Measurements from ENCODE around the gene RFFL. TPM values are rescaled to one million over a fixed set of nuclear protein-coding genes. Genes with fewer than 3 reads are reported as not detected.

RFFL gene
- total RNA-seq, 1 experiment from 2014 or later = 22.0 TPM

DNA sequence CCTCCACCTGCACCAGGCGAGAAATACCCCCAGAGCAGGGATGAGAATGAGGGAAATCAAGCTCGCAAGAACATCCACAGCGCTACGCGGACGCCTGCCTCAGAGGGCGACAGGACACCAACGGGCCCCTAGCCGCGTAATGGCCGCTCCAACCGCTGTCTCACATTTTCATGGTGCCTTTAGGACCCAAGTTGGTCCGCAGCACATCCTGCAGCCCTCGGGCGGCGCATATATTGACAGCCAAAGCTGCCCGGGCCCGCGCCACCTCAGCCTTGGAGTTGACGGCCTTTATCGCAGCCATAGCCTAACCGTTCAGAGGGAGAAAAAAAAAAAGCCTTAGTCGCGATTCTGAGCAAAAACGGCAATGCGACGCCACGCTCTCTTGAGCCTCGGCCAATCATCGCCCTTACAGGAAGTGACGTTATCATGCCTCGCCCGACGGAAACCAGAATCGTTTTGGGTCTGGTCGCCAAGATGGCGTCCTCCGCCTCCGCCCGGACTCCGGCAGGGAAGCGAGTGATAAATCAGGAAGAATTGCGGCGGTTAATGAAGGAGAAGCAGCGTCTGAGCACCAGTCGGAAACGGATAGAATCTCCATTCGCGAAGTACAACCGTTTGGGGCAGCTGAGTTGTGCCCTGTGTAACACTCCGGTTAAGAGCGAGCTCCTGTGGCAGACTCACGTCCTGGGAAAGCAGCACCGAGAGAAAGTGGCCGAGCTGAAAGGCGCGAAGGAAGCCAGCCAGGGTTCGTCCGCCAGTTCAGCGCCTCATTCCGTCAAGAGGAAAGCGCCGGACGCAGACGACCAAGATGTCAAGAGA lies 102.2 kb downstream of the RFFL start, which contains the start of the genes CCT6B and ZNF830:
Gene CCT6B (minus strand): TSS at position 368 of the 819 bp plus-strand sequence. CDS start 67 bp downstream, at position 301.
Gene ZNF830 (plus strand): TSS at position 448 of the 819 bp plus-strand sequence. CDS start 27 bp downstream, at position 475.
- TF ChIP-seq, protein P1, sequence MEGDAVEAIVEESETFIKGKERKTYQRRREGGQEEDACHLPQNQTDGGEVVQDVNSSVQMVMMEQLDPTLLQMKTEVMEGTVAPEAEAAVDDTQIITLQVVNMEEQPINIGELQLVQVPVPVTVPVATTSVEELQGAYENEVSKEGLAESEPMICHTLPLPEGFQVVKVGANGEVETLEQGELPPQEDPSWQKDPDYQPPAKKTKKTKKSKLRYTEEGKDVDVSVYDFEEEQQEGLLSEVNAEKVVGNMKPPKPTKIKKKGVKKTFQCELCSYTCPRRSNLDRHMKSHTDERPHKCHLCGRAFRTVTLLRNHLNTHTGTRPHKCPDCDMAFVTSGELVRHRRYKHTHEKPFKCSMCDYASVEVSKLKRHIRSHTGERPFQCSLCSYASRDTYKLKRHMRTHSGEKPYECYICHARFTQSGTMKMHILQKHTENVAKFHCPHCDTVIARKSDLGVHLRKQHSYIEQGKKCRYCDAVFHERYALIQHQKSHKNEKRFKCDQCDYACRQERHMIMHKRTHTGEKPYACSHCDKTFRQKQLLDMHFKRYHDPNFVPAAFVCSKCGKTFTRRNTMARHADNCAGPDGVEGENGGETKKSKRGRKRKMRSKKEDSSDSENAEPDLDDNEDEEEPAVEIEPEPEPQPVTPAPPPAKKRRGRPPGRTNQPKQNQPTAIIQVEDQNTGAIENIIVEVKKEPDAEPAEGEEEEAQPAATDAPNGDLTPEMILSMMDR (IDR thresholded peaks at IDR 0.05; ENCODE audit: unreplicated experiment) = no peak
- H3K27ac Mint-ChIP-seq (ENCODE audit: low read depth, unreplicated experiment) = peak within 1 kb of the TSS; percentile 100
- ChIA-PET CTCF (interaction anchor here (0.6 to 1.4 kb wide), 3 partner anchors 158 to 602 kb away, joined by 3 to 5 read pairs (median 4); partner anchors contain the start of gene RAD51D), POLR2A (interaction anchor here (0.6 to 2.7 kb wide), 10 partner anchors 11 to 607 kb away, joined by 3 to 53 read pairs (median 4); partner anchors contain the start of genes LIG3 and SLFN5)
- intact Hi-C loops (cut with micrococcal nuclease) = loop anchor here (1.0 kb wide), 1 partner anchor 20 kb away; no protein-coding TSS in a partner anchor
- no peaks in the 10 kb centered on the region for H3K9me3 Mint-ChIP-seq (ENCODE audit: unreplicated experiment)
- peak; percentile 95 for DNase-seq (ENCODE audit: unreplicated experiment)
- no TSS peak for BruUV-seq (replicated peaks)
- H3K36me3 Mint-ChIP-seq (ENCODE audit: insufficient read depth, unreplicated experiment) = peaks cover 30% of the 10 kb centered on the region
- peaks cover 16% of the 10 kb centered on the region for H3K4me1 Mint-ChIP-seq (ENCODE audit: insufficient read depth, unreplicated experiment)
- H3K4me3 Mint-ChIP-seq (ENCODE audit: unreplicated experiment) = peak within 1 kb of the TSS; percentile 93
- H3K27me3 Mint-ChIP-seq (ENCODE audit: insufficient read depth, unreplicated experiment) = no peaks in the 10 kb centered on the region

DNA sequence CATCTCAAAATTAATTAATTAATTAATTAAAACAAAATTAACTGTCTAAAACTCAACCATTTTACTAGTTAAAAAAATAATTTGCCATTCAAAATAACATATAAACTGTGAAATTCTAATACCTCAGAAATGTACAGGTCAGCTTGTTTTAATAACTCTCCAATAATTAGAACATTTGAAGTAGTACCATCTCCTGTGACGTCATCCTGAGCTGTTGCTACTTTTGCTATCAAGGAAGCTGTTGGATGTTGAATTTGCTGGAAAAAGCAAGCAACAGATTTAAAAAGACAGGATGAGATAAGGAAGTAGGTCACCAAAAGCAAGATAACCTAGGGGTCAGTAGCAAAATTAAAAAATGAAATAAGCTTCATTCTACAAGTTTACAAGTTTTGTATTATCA lies 105.1 kb downstream of the RFFL start:
- Mint-ChIP-seq H3K4me3 (ENCODE audit: unreplicated experiment) (no peak overlapping the region), H3K4me1 (ENCODE audit: insufficient read depth, unreplicated experiment) (peaks cover 10% of the 10 kb centered on the region), H3K27me3 (ENCODE audit: insufficient read depth, unreplicated experiment) (no peaks in the 10 kb centered on the region), H3K9me3 (ENCODE audit: unreplicated experiment) (no peaks in the 10 kb centered on the region), H3K36me3 (ENCODE audit: insufficient read depth, unreplicated experiment) (peaks cover 7% of the 10 kb centered on the region), H3K27ac (ENCODE audit: low read depth, unreplicated experiment) (no peak overlapping the region)
- DNase-seq (ENCODE audit: unreplicated experiment) = no peak
- POLR2A ChIA-PET = interaction anchor here (0.6 to 1.2 kb wide), 3 partner anchors 19 to 24 kb away, joined by 3 to 5 read pairs (median 3); no protein-coding TSS in a partner anchor
- CTCF ChIA-PET = interaction anchor here (0.5 to 1.2 kb wide), 2 partner anchors 23 to 1175 kb away, joined by 3 read pairs; no protein-coding TSS in a partner anchor
- TF ChIP-seq, protein P1 (IDR thresholded peaks at IDR 0.05; ENCODE audit: unreplicated experiment) = no peak
- intact Hi-C loops (cut with micrococcal nuclease) = no loop called here
- BruUV-seq (replicated peaks) = no TSS peak

Other genes starting within 250 kb of the RFFL start
- gene CCT6B, start 102.2 kb downstream of the RFFL start, total RNA-seq (2022) = 4.6 and 5.7 TPM in 2 replicates
- gene ZNF830, start 102.2 kb downstream of the RFFL start, total RNA-seq (2022) = 21.6 and 26.3 TPM in 2 replicates
- 31.1 and 39.7 TPM in 2 replicates for gene LIG3, start 83.2 kb downstream of the RFFL start, total RNA-seq (2022)
- 9.6 and 13.0 TPM in 2 replicates for gene RAD51D, start 56.2 kb upstream of the RFFL start, total RNA-seq (2022)
- gene FNDC8, start 57.9 kb upstream of the RFFL start, total RNA-seq (2022) = not detected in 2 replicates
- gene NLE1, start 78.6 kb upstream of the RFFL start, total RNA-seq (2022) = 24.3 and 36.2 TPM in 2 replicates
- not detected in 2 replicates for gene UNC45B, start 84.1 kb upstream of the RFFL start, total RNA-seq (2022)
- gene SLC35G3, start 130.7 kb upstream of the RFFL start, total RNA-seq (2022) = not detected in 2 replicates
- 133 and 205 TPM in 2 replicates for gene SLFN5, start 179.4 kb upstream of the RFFL start, total RNA-seq (2022)